H1 (cell line): Measurements from ENCODE around the gene RASGEF1B. TPM values are rescaled to one million over a fixed set of nuclear protein-coding genes. Genes with fewer than 3 reads are reported as not detected.
A peak's percentile ranks its signal among the peaks of the same experiment; 100 is the strongest.

ENCODE experiments used
- CTCF ChIA-PET: fragments of 300-600 bp; sonication (Branson Sonifier 250); formaldehyde crosslinking; loops from one replicate; lab custom pipeline; 2021; ENCODE audit not compliant: partially characterized antibody; lab: Charles Lee
- POLR2A ChIA-PET: fragments of 300-600 bp; sonication (Branson Sonifier 250); formaldehyde crosslinking; loops from one replicate; lab custom pipeline; 2021; ENCODE audit warnings: inconsistent platforms; ENCODE audit not compliant: partially characterized antibody; lab: Charles Lee
- DNase-seq, 2 experiments: peaks; one replicate each; pipeline versions ENCODE4 v3.0.0 to v3.0.0-alpha.2; 2010 to 2022; ENCODE audit warnings: low spot score in 2 of 2, low read depth in 1 of 2, mixed read lengths in 1 of 2
- FAIRE-seq: peaks from 2 replicates; lab custom pipeline; 2011; peaks lifted over from hg19 to GRCh38; lab: Jason Lieb, UNC
- H2AFZ ChIP-seq: 2 replicates; pipeline ENCODE4 v1.8.1; 2012; ENCODE audit warnings: low read length, inconsistent platforms
- H2AK5ac ChIP-seq: 2 replicates; pipeline ENCODE4 v1.6.1; 2013; ENCODE audit warnings: low read depth, low read length
- H2BK120ac ChIP-seq: replicated peaks from 2 replicates; pipeline ENCODE3; 2013; ENCODE audit warnings: low read depth, low read length, inconsistent platforms
- H2BK12ac ChIP-seq: 2 replicates; pipeline ENCODE4 v1.6.1; 2013; ENCODE audit warnings: low read depth, low read length
- H2BK15ac ChIP-seq: 2 replicates; pipeline ENCODE4 v1.6.1; 2013; ENCODE audit warnings: low read length
- H2BK20ac ChIP-seq: 2 replicates; pipeline ENCODE4 v1.6.1; 2013; ENCODE audit warnings: low read length
- H2BK5ac ChIP-seq: 2 replicates; pipeline ENCODE4 v1.6.1; 2013; ENCODE audit warnings: low read depth, low read length
- H3K14ac ChIP-seq: 2 replicates; pipeline ENCODE4 v1.6.1; 2013; ENCODE audit warnings: inconsistent platforms; ENCODE audit not compliant: insufficient read length
- H3K18ac ChIP-seq: 2 replicates; pipeline ENCODE4 v1.6.1; 2013; ENCODE audit warnings: low read length; ENCODE audit errors: extremely low read depth
- H3K23ac ChIP-seq: 2 replicates; pipeline ENCODE4 v1.6.1; 2013; ENCODE audit warnings: inconsistent platforms; ENCODE audit not compliant: insufficient read length
- H3K23me2 ChIP-seq: 2 replicates; pipeline ENCODE4 v1.6.1; 2013; ENCODE audit warnings: low read depth, low read length
- H3K27ac ChIP-seq: 2 replicates; pipeline ENCODE4 v1.6.1; 2011; ENCODE audit warnings: low read depth, low read length, inconsistent platforms
- H3K27me3 ChIP-seq, 4 experiments: replicated peaks in 1 of 4; 1 replicate in 1 of 4; 2 replicates in 3 of 4; pipeline versions ENCODE4 v1.6.1 to v1.8.1; 2011 to 2013; ENCODE audit warnings: low read length in 3 of 4, mild to moderate bottlenecking in 3 of 4, inconsistent platforms in 2 of 4, mixed read lengths in 2 of 4, moderate library complexity in 1 of 4; ENCODE audit not compliant: control insufficient read depth in 3 of 4, insufficient read depth in 3 of 4; ENCODE audit errors: extremely low read depth in 1 of 4
- H3K36me3 ChIP-seq, 4 experiments: 2 replicates each; pipeline versions ENCODE4 v1.6.1 to v1.8.1; 2011 to 2013; ENCODE audit warnings: mild to moderate bottlenecking in 4 of 4, low read length in 3 of 4, moderate library complexity in 2 of 4, control low read depth in 1 of 4, inconsistent platforms in 1 of 4; ENCODE audit not compliant: insufficient read depth in 4 of 4, control insufficient read depth in 2 of 4
- H3K4ac ChIP-seq: replicated peaks from 2 replicates; pipeline ENCODE3; 2013; ENCODE audit warnings: low read length, low read depth, mixed read lengths, inconsistent platforms; ENCODE audit not compliant: insufficient read length
- H3K4me1 ChIP-seq, 4 experiments: replicated peaks in 1 of 4; 1 replicate in 1 of 4; 2 replicates in 3 of 4; pipeline versions ENCODE4 v1.6.1 to v1.8.1; 2011 to 2013; ENCODE audit warnings: low read length in 3 of 4, inconsistent platforms in 2 of 4, mixed read lengths in 1 of 4; ENCODE audit not compliant: insufficient read depth in 4 of 4, control insufficient read depth in 3 of 4
- H3K4me2 ChIP-seq, 2 experiments: 2 replicates each; pipeline versions ENCODE4 v1.6.1 to v1.8.1; 2011 to 2013; ENCODE audit warnings: low read depth in 2 of 2, low read length in 2 of 2, control low read depth in 1 of 2, inconsistent platforms in 1 of 2, mild to moderate bottlenecking in 1 of 2; ENCODE audit not compliant: insufficient read depth in 1 of 2
- H3K4me3 ChIP-seq, 4 experiments: fragments of 200-600, 300-600 bp in 1 of 4; sonication (generic), shearing (Covaris generic), sonication (Bioruptor Twin) in 1 of 4; 2 replicates each; pipeline versions ENCODE4 v1.5.1 to v1.8.1; 2011 to 2016; ENCODE audit warnings: low read length in 4 of 4, low read depth in 3 of 4, control low read depth in 2 of 4, inconsistent platforms in 2 of 4, mild to moderate bottlenecking in 2 of 4, mixed read lengths in 1 of 4, moderate library complexity in 1 of 4; ENCODE audit not compliant: insufficient read depth in 2 of 4; ENCODE audit errors: extremely low read depth in 1 of 4
- H3K56ac ChIP-seq: replicated peaks from 2 replicates; pipeline ENCODE3; 2013; ENCODE audit warnings: low read depth, mild to moderate bottlenecking, mixed read lengths, low read length, inconsistent platforms; ENCODE audit not compliant: insufficient read length
- H3K79me1 ChIP-seq: 2 replicates; pipeline ENCODE4 v1.6.1; 2013; ENCODE audit warnings: low read depth, low read length, control low read depth
- H3K79me2 ChIP-seq, 2 experiments: 2 replicates each; pipeline versions ENCODE4 v1.6.1 to v1.8.1; 2012 to 2013; ENCODE audit warnings: low read length in 2 of 2, mild to moderate bottlenecking in 2 of 2, inconsistent platforms in 1 of 2; ENCODE audit not compliant: insufficient read depth in 2 of 2, control insufficient read depth in 1 of 2
- H3K9ac ChIP-seq, 4 experiments: replicated peaks in 1 of 4; 1 replicate in 1 of 4; 2 replicates in 3 of 4; pipeline versions ENCODE4 v1.6.1 to v1.8.1; 2011 to 2013; ENCODE audit warnings: low read depth in 3 of 4, low read length in 3 of 4, control low read depth in 2 of 4, mild to moderate bottlenecking in 2 of 4, moderate library complexity in 2 of 4, inconsistent platforms in 1 of 4; ENCODE audit errors: extremely low read depth in 1 of 4
- H3K9me3 ChIP-seq, 2 experiments: 2 replicates each; pipeline versions ENCODE4 v1.6.1 to v1.8.1; 2012 to 2013; ENCODE audit warnings: mild to moderate bottlenecking in 2 of 2, moderate library complexity in 2 of 2, control low read depth in 1 of 2, inconsistent platforms in 1 of 2, low read depth in 1 of 2, low read length in 1 of 2, mixed read lengths in 1 of 2; ENCODE audit not compliant: insufficient read depth in 2 of 2
- H4K20me1 ChIP-seq, 2 experiments: replicated peaks in 1 of 2; 2 replicates each; pipeline versions ENCODE3 to v1.8.1; 2011 to 2013; ENCODE audit warnings: inconsistent platforms in 2 of 2, low read length in 2 of 2, mild to moderate bottlenecking in 1 of 2; ENCODE audit not compliant: insufficient read depth in 2 of 2, control insufficient read depth in 1 of 2
- H4K5ac ChIP-seq: 2 replicates; pipeline ENCODE4 v1.6.1; 2013; ENCODE audit warnings: low read length, low read depth, mixed read lengths, inconsistent platforms; ENCODE audit not compliant: insufficient read length
- H4K8ac ChIP-seq: 2 replicates; pipeline ENCODE4 v1.8.0; 2013; ENCODE audit warnings: mild to moderate bottlenecking, moderate library complexity, low read length, inconsistent platforms; ENCODE audit not compliant: insufficient read depth; ENCODE audit errors: extremely low read depth
- H4K91ac ChIP-seq: replicated peaks from 2 replicates; pipeline ENCODE3; 2013; ENCODE audit warnings: low read length, mixed read lengths, inconsistent platforms; ENCODE audit not compliant: insufficient read length
- BCL11A ChIP-seq, 2 experiments: IDR thresholded peaks; one replicate each; pipeline ENCODE4 v1.6.1; 2011; ENCODE audit warnings: low read depth in 2 of 2, low read length in 2 of 2, mild to moderate bottlenecking in 2 of 2
- CBX5 ChIP-seq: fragments of 300-800, 300-1000 bp; sonication (generic); IDR thresholded peaks from 2 replicates; pipeline ENCODE4 v1.7.1; 2016; ENCODE audit warnings: antibody characterized with exemption, low read length, low read depth
- KDM4A ChIP-seq: IDR thresholded peaks from one replicate; pipeline ENCODE4 v1.7.1; 2012; ENCODE audit warnings: low read depth, mild to moderate bottlenecking, moderate library complexity, low read length, inconsistent platforms; ENCODE audit not compliant: severe bottlenecking
- POLR2AphosphoS5 ChIP-seq: IDR thresholded peaks from 2 replicates; pipeline ENCODE4 v1.6.1; 2011; ENCODE audit warnings: low read depth, low read length
- POU5F1 ChIP-seq: IDR thresholded peaks from 2 replicates; pipeline ENCODE4 v1.6.1; 2011; ENCODE audit warnings: low read depth, mild to moderate bottlenecking, low read length, moderate library complexity
- SIX5 ChIP-seq: IDR thresholded peaks from 2 replicates; pipeline ENCODE4 v1.6.1; 2011; ENCODE audit warnings: mild to moderate bottlenecking, low read depth, low read length
- YY1 ChIP-seq: IDR thresholded peaks from 2 replicates; pipeline ENCODE4 v1.6.1; 2011; ENCODE audit warnings: low read depth, mild to moderate bottlenecking, low read length
- WGBS, 2 experiments: shearing (Covaris generic) in 1 of 2; methylation state at CpG; one replicate each; pipeline versions ENCODE4 v1.1.6 to v1.1.7; 2013 to 2015; ENCODE audit warnings: low lambda C conversion rate in 2 of 2, mixed read lengths in 2 of 2, inconsistent platforms in 1 of 2, low coverage in 1 of 2, missing lambda C conversion rate in 1 of 2; ENCODE audit not compliant: insufficient replicate concordance in 2 of 2, insufficient coverage in 1 of 2, insufficient read length in 1 of 2; ENCODE audit errors: extremely low coverage in 1 of 2, missing lambda C conversion rate in 1 of 2; 5-methylcytosine and 5-hydroxymethylcytosine counted together
- polyA plus RNA-seq, 7 experiments: library from polyadenylated mRNA; depleted of rRNA in 3 of 7; stranded (reverse) in 5 of 7; unstranded in 2 of 7; fragments of >200 nt in 5 of 7; fragments of 200-250 nt in 2 of 7; gene quantifications; 1 replicate in 5 of 7; 2 replicates in 1 of 7; 4 replicates in 1 of 7; pipeline versions ENCODE4 v1.2.1 to v1.2.3, GENCODE V29; 2011 to 2013; ENCODE audit warnings: missing spikeins in 2 of 7, mixed read lengths in 2 of 7
- total RNA-seq: library from RNA; stranded (reverse); fragmentation: NEBNext Ultra II Directional; extraction: Animal tissue kit (Norgen Biotek cat#: 25700); gene quantifications from 2 replicates; pipeline ENCODE4 v1.2.1, GENCODE V29; 2021
- TF ChIP-seq, protein P1 (sequence below), 3 experiments: IDR thresholded peaks; 1 replicate in 2 of 3; 2 replicates in 1 of 3; pipeline versions ENCODE4 v1.5.1 to v1.6.1; 2011; ENCODE audit warnings: low read length in 3 of 3, mild to moderate bottlenecking in 3 of 3, inconsistent platforms in 2 of 3, low read depth in 1 of 3, moderate library complexity in 1 of 3; ENCODE audit not compliant: insufficient read depth in 1 of 3; ENCODE audit errors: control extremely low read depth in 1 of 3

RASGEF1B gene
- total and polyA plus RNA-seq, 2 of the 8 experiments (the other 6 are each of a cell fraction or from before 2014, with no cell fraction given), result 1.6 to 4.7 TPM

DNA sequence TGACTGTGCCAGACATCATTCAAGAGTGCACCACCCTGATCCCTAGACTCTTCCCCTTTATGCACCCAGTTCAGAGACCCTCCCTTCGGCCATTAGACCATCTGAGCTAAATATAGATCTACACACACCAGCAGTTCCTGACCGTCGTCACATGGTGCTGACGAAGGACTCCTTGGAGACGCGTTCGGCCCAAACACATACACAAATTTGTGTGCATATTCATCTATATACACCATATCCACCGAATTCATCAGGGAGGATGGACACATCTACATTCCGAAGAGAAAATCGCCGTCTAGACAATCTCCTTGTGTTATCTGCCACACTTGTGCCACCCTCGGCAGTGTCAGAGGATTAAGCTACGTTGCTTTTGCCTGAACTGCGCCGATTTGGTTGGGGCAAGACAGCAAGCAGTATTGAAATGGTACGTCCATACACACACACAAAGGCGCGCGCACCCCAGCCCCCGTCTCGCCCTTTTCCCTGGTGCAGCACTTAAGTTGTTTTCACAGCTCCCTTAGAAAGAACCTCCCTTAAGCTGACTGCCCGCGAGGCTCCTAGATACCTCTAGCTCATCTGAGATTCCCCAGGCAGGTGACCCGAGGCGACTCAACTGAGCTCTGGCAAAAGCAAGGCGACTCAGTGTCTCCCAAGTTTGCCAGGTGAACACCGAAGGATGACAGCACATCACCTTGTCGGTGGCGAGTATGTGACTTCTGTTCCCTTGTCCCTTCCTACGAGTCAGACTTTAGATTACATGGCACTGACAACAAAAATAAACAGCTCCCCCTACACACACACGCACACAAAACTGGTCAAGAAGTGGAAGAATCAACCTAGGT, 1.0 kb downstream of the RASGEF1B start:
- H3K27me3 ChIP-seq, result peaks cover 2 to 10% (median 7%) of the 10 kb centered on the region in 4 experiments; a peak in 6 of 7 replicates
- ChIA-PET CTCF (interaction anchor here (0.6 to 5.4 kb wide), 17 partner anchors 25 to 449 kb away, joined by 3 to 41 read pairs (median 4); no protein-coding TSS in a partner anchor), POLR2A (interaction anchor here (1.2 to 1.8 kb wide), 2 partner anchors 10 to 98 kb away, joined by 3 to 4 read pairs; no protein-coding TSS in a partner anchor)
- peak in 1 of 2 experiments; percentile 55 for DNase-seq
- H3K56ac ChIP-seq, result no peak overlapping the region
- no peak overlapping the region; the same call in 1 of the 2 replicates for H3K18ac ChIP-seq
- no peak overlapping the region; the same call in 1 of the 2 replicates for H2BK5ac ChIP-seq
- H2AK5ac ChIP-seq, result no peak overlapping the region
- no peak overlapping the region for H2BK20ac ChIP-seq
- H2BK15ac ChIP-seq, result no peak overlapping the region
- no peaks in the 10 kb centered on the region; a peak in 1 of 4 replicates for H3K79me2 ChIP-seq
- H4K20me1 ChIP-seq, result peaks cover 0 to 4% of the 10 kb centered on the region in 2 experiments
- H3K36me3 ChIP-seq, result no peaks in the 10 kb centered on the region
- peaks cover 0 to 6% (median 2%) of the 10 kb centered on the region in 4 experiments; a peak in 5 of 7 replicates for H3K4me1 ChIP-seq
- no peak overlapping the region for H3K27ac ChIP-seq
- H2BK120ac ChIP-seq, result no peak overlapping the region
- WGBS, 2 experiments, result 20% methylated on average over 31 of the region's 31 CpGs; no CpG with 5 or more reads in 1 of the 2 experiments
- peak overlapping the region in 3 of 4 experiments; percentile 0 to 52 (median 50); a peak in 4 of 7 replicates for H3K9ac ChIP-seq
- H2BK12ac ChIP-seq, result no peak overlapping the region; the same call in 1 of the 2 replicates
- H3K23ac ChIP-seq, result no peak overlapping the region
- no peaks in the 10 kb centered on the region for H3K9me3 ChIP-seq
- H3K4me3 ChIP-seq, result peak overlapping the region; percentile 62 to 79 (median 70)
- H3K79me1 ChIP-seq, result no peaks in the 10 kb centered on the region
- FAIRE-seq, result no peak
- no peak overlapping the region for H4K5ac ChIP-seq
- H3K4me2 ChIP-seq, result peak overlapping the region; percentile 98 to 100
- no peak overlapping the region for H3K4ac ChIP-seq
- H2AFZ ChIP-seq, result peak overlapping the region; percentile 47; the same call in 1 of the 2 replicates
- peaks cover 12% of the 10 kb centered on the region for H3K23me2 ChIP-seq
- no peak overlapping the region for H3K14ac ChIP-seq
- no peak overlapping the region for H4K8ac ChIP-seq
- no peak overlapping the region for H4K91ac ChIP-seq
- TF ChIP-seq BCL11A (IDR thresholded peaks at IDR 0.05; ENCODE audit: low read depth in 2 of 2, low read length in 2 of 2), result no peak
- TF ChIP-seq POLR2AphosphoS5, result no peak
- TF ChIP-seq, protein P1, sequence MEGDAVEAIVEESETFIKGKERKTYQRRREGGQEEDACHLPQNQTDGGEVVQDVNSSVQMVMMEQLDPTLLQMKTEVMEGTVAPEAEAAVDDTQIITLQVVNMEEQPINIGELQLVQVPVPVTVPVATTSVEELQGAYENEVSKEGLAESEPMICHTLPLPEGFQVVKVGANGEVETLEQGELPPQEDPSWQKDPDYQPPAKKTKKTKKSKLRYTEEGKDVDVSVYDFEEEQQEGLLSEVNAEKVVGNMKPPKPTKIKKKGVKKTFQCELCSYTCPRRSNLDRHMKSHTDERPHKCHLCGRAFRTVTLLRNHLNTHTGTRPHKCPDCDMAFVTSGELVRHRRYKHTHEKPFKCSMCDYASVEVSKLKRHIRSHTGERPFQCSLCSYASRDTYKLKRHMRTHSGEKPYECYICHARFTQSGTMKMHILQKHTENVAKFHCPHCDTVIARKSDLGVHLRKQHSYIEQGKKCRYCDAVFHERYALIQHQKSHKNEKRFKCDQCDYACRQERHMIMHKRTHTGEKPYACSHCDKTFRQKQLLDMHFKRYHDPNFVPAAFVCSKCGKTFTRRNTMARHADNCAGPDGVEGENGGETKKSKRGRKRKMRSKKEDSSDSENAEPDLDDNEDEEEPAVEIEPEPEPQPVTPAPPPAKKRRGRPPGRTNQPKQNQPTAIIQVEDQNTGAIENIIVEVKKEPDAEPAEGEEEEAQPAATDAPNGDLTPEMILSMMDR (IDR thresholded peaks at IDR 0.05; ENCODE audit: control extremely low read depth in 1 of 3, insufficient read depth in 1 of 3, low read depth in 1 of 3, low read length in 3 of 3), result no peak
- TF ChIP-seq POU5F1, result no peak
- TF ChIP-seq SIX5, result no peak
- TF ChIP-seq KDM4A, result no peak
- no peak for TF ChIP-seq YY1
- TF ChIP-seq CBX5, result no peak
